Ishikawa (cell line): ENCODE results near the gene CYP8B1.

Experiments
- CEBPB ChIP-seq: IDR thresholded peaks from 2 replicates; pipeline ENCODE4 v1.6.1; 2012
- CREB1 ChIP-seq: IDR thresholded peaks from 2 replicates; pipeline ENCODE4 v1.6.1; 2012; ENCODE audit warnings: low read depth
- EGR1 ChIP-seq: IDR thresholded peaks from 2 replicates; pipeline ENCODE4 v1.6.1; 2012
- EP300 ChIP-seq: IDR thresholded peaks from 2 replicates; pipeline ENCODE4 v1.6.1; 2012; ENCODE audit warnings: borderline replicate concordance
- FOXM1 ChIP-seq: IDR thresholded peaks from 2 replicates; pipeline ENCODE4 v1.6.1; 2012; ENCODE audit warnings: low read depth, borderline replicate concordance
- NFIC ChIP-seq: IDR thresholded peaks from 2 replicates; pipeline ENCODE4 v1.6.1; 2012
- RAD21 ChIP-seq: IDR thresholded peaks from 2 replicates; pipeline ENCODE4 v1.6.1; 2012; ENCODE audit warnings: low read depth
- TAF1 ChIP-seq: IDR thresholded peaks from 2 replicates; pipeline ENCODE4 v1.6.1; 2012; ENCODE audit warnings: low read depth, mild to moderate bottlenecking
- TCF12 ChIP-seq: IDR thresholded peaks from 2 replicates; pipeline ENCODE4 v1.6.1; 2012; ENCODE audit warnings: low read depth
- TEAD4 ChIP-seq: IDR thresholded peaks from 2 replicates; pipeline ENCODE4 v1.6.1; 2012
- YY1 ChIP-seq: IDR thresholded peaks from 2 replicates; pipeline ENCODE4 v1.6.1; 2012; ENCODE audit warnings: low read depth
- ZBTB7A ChIP-seq: IDR thresholded peaks from 2 replicates; pipeline ENCODE4 v1.6.1; 2012; ENCODE audit warnings: low read depth
- TF ChIP-seq, protein P1 (sequence below): IDR thresholded peaks from 2 replicates; pipeline ENCODE4 v1.6.1; 2012; ENCODE audit warnings: low read depth, mild to moderate bottlenecking
- TF ChIP-seq, protein P2 (sequence below): IDR thresholded peaks from 2 replicates; pipeline ENCODE4 v1.6.1; 2012
- TF ChIP-seq, protein P3 (sequence below): IDR thresholded peaks from 2 replicates; pipeline ENCODE4 v1.6.1; 2012

The CYP8B1 gene

DNA sequence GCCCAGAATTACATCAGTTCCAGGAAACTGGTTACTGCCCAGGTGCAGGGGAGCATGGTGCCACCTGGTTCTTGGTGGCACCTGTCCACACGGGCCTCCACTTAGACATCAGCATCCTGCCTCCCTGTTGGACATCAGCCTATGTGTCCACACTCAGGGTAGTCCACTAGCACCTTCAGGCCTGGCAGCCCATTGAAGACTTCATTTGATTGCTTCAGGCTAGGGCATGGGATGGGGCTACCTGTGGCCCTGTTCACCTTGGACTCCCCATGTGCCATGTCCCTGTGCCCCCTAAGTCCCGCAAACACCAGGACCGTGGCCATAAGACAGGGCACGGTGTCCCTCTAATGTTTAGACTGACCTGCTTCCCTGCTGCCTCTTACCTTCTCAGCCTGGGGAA lies 30.9 kb downstream of the CYP8B1 start:
- TF ChIP-seq, protein P1, sequence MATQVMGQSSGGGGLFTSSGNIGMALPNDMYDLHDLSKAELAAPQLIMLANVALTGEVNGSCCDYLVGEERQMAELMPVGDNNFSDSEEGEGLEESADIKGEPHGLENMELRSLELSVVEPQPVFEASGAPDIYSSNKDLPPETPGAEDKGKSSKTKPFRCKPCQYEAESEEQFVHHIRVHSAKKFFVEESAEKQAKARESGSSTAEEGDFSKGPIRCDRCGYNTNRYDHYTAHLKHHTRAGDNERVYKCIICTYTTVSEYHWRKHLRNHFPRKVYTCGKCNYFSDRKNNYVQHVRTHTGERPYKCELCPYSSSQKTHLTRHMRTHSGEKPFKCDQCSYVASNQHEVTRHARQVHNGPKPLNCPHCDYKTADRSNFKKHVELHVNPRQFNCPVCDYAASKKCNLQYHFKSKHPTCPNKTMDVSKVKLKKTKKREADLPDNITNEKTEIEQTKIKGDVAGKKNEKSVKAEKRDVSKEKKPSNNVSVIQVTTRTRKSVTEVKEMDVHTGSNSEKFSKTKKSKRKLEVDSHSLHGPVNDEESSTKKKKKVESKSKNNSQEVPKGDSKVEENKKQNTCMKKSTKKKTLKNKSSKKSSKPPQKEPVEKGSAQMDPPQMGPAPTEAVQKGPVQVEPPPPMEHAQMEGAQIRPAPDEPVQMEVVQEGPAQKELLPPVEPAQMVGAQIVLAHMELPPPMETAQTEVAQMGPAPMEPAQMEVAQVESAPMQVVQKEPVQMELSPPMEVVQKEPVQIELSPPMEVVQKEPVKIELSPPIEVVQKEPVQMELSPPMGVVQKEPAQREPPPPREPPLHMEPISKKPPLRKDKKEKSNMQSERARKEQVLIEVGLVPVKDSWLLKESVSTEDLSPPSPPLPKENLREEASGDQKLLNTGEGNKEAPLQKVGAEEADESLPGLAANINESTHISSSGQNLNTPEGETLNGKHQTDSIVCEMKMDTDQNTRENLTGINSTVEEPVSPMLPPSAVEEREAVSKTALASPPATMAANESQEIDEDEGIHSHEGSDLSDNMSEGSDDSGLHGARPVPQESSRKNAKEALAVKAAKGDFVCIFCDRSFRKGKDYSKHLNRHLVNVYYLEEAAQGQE = no peak
- TF ChIP-seq RAD21 (no peak), NFIC (no peak), FOXM1 (no peak), ZBTB7A (no peak), YY1 (no peak)

DNA sequence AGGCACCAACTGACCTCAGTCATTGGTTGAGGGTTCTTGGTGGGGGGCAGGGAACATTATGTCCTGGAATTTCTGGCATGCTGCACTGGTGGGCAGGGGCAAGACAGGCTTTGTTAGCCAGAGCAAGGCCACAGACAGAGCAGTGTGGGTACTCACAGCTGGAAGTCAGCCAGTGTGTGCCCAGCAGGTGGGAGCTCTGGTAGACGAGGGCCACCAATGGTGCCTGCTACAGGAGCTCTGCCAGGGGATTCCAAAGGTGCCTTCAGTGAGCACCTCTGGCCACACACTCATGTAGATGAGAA lies 31.3 kb downstream of the CYP8B1 start:
- TF ChIP-seq TCF12 (peak; percentile 60; the same call in 1 of the 2 replicates), TAF1 (no peak), EGR1 (no peak), EP300 (peak; percentile 58; the same call in 1 of the 2 replicates), ZBTB7A (0 out of 2 replicates have a peak, but pooled peaks have one; percentile 23), NFIC (peak; percentile 78), TEAD4 (peak; percentile 95), CREB1 (no peak), FOXM1 (no peak)
- TF ChIP-seq, protein P2, sequence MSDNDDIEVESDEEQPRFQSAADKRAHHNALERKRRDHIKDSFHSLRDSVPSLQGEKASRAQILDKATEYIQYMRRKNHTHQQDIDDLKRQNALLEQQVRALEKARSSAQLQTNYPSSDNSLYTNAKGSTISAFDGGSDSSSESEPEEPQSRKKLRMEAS = no peak; the same call in 1 of the 2 replicates

DNA sequence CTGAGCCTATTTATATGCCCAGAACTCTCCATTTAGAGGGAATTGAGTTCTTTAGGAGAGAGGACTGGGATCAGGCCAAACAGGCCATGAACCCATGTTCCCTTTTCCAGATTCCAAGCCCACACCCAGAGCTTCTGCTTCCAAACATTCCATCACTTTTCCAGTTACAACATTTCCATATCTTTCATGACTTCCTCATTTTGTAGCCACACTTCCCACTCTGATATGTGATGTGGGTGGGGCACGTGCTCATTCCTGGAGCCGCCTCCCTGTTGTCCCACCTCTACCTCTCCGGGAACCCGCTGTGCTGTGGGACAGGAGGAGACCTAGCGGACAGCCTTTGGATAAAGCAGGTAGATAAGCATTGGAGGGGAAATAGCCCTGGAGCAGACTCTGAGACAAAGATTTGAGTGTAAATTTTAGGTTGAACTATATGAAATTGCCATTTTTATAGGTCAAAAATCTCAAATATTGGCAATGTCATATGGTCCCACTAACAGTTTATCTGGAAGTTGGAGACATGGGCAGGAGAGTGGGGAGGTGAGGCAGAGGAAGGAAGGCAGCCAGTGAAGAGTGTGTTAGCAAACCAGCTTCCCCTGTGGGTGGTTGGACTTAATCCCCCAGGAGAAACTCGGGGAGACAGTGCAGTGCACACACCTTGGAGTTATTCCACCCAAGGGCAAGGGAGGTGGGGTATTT lies 31.8 kb downstream of the CYP8B1 start:
- no peak for TF ChIP-seq FOXM1
- TF ChIP-seq, protein P3, sequence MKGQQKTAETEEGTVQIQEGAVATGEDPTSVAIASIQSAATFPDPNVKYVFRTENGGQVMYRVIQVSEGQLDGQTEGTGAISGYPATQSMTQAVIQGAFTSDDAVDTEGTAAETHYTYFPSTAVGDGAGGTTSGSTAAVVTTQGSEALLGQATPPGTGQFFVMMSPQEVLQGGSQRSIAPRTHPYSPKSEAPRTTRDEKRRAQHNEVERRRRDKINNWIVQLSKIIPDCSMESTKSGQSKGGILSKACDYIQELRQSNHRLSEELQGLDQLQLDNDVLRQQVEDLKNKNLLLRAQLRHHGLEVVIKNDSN = 0 out of 2 replicates have a peak, but pooled peaks have one; percentile 29
- no peak for TF ChIP-seq TEAD4
- no peak for TF ChIP-seq CREB1

DNA sequence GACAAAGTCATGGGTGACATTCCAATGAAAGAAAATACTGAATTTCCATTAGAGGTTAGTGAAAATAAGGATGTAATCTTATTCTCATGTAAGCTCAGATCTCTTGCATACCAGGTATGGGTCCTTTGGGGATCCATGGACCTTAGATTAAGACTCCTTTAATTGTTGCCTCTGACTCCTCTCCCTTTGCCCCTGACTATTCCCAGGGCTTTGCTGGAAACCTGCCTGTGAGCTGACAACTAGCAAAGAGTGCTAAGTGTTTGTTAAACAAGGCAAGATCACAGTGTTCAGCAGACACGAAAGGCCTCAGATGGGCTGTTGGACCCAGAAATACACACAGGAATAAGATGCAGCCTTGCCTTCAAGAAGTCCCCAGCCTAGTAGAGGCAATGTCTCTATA lies 34.3 kb downstream of the CYP8B1 start:
- TF ChIP-seq FOXM1 (no peak), CEBPB (no peak), TCF12 (no peak), TAF1 (no peak), ZBTB7A (no peak), RAD21 (no peak), CREB1 (no peak)
- TF ChIP-seq, protein P2 = no peak
- TF ChIP-seq, protein P3 = no peak

DNA sequence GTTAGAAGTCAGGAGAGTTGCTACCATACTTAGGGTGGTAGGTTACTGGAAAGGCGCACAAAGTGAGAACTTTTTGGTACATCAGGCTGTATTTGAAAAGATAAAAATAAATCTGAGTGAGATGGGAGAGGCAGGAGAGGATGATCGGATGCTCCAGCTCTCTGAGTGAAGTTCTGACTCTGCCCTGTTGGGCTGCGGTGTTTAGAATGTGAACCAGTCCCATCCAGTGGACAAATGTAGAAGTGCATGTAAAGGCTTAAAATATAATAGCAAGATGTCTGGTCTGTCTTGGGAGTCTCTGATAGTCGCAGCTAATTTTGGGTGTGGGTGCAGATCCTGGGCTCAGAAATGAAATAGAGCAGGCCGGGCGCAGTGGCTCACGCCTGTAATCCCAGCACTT lies 36.1 kb downstream of the CYP8B1 start:
- no peak for TF ChIP-seq CREB1
- TF ChIP-seq RAD21 = peak; percentile 65

DNA sequence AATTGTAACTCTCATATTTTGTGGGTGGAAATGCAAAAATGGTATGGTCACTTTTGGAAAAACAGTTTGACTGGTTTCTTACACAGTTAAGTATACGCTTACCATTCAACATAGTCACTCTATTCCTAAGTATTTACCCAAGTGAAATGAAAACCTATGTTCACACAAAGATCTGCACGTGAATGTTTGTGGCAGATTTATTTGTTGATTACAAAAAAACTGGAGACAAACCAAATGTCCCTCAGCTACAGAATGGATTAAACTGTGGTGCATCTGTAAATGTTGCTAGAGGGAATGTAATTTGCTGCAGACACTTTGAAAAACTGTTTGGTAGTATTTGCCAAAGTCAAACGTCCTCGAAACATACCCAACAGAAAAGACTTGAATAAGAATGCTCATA lies 37.1 kb downstream of the CYP8B1 start:
- TF ChIP-seq TAF1 (no peak), ZBTB7A (no peak), RAD21 (no peak), CREB1 (no peak), EGR1 (no peak), TEAD4 (no peak), EP300 (no peak), YY1 (no peak), TCF12 (no peak), NFIC (no peak)
- TF ChIP-seq, protein P3 = no peak
- TF ChIP-seq, protein P2 = no peak
- TF ChIP-seq, protein P1 = no peak
